Small intestine (tissue), 7 donors: ENCODE results near the gene MPP3. TPM values are rescaled to one million over a fixed set of nuclear protein-coding genes. Genes with fewer than 3 reads are reported as not detected.
A peak's percentile ranks its signal among the peaks of the same experiment; 100 is the strongest.
"Not testable (repeated sequence)": the region's sequence is repeated elsewhere in the genome, so short reads cannot be mapped to it uniquely, and the experiment has no call there.

Experiments used
- DNase-seq, 2 donors: peaks; one replicate each; pipeline versions ENCODE4 v3.0.0 to v3.0.0-alpha.2; 2013
- FAIRE-seq: peaks from 2 replicates; lab custom pipeline; 2012; peaks lifted over from hg19 to GRCh38; lab: Jason Lieb, UNC
- H3K27ac ChIP-seq, 3 donors: one replicate each; pipeline ENCODE4 v1.5.1; 2013; ENCODE audit warnings: low read length in 2 of 3, mild to moderate bottlenecking in 2 of 3, control low read depth in 1 of 3, inconsistent platforms in 1 of 3, low read depth in 1 of 3, moderate library complexity in 1 of 3
- H3K27me3 ChIP-seq, 3 donors: one replicate each; pipeline ENCODE4 v1.6.1; 2013; ENCODE audit warnings: low read length in 3 of 3, inconsistent platforms in 1 of 3; ENCODE audit not compliant: control insufficient read depth in 3 of 3, insufficient read depth in 3 of 3
- H3K36me3 ChIP-seq, 3 donors: one replicate each; pipeline ENCODE4 v1.6.1; 2013; ENCODE audit warnings: low read length in 3 of 3, inconsistent platforms in 1 of 3, low read depth in 1 of 3, mild to moderate bottlenecking in 1 of 3, moderate library complexity in 1 of 3; ENCODE audit not compliant: control insufficient read depth in 3 of 3, insufficient read depth in 2 of 3
- H3K4me1 ChIP-seq, 3 donors: one replicate each; pipeline ENCODE4 v1.6.1; 2013; ENCODE audit warnings: low read length in 2 of 3, inconsistent platforms in 1 of 3, low read depth in 1 of 3, mild to moderate bottlenecking in 1 of 3, moderate library complexity in 1 of 3; ENCODE audit not compliant: control insufficient read depth in 3 of 3, insufficient read depth in 2 of 3
- H3K4me3 ChIP-seq, 3 donors: one replicate each; pipeline ENCODE4 v1.5.1; 2013; ENCODE audit warnings: low read length in 3 of 3, control low read depth in 1 of 3, inconsistent platforms in 1 of 3, low read depth in 1 of 3, mild to moderate bottlenecking in 1 of 3, moderate library complexity in 1 of 3
- H3K9me3 ChIP-seq, 2 donors: one replicate each; pipeline ENCODE4 v1.6.1; 2013; ENCODE audit warnings: low read depth in 1 of 2, low read length in 1 of 2; ENCODE audit not compliant: control insufficient read depth in 2 of 2, insufficient read depth in 1 of 2
- WGBS, 3 donors: extraction: QIAGEN DNeasy Blood & Tissue Kit; methylation state at CpG; one replicate each; pipeline ENCODE4 v1.1.7; 2013; 5-methylcytosine and 5-hydroxymethylcytosine counted together
- polyA plus RNA-seq, 4 donors: library from polyadenylated mRNA; stranded (reverse) in 3 of 4; unstranded in 1 of 4; fragments of 200-250 nt in 3 of 4; fragments of 120-200 nt in 1 of 4; gene quantifications; one replicate each; pipeline versions ENCODE4 v1.2.1 to v1.2.3, GENCODE V29; 2013
- donor health status: healthy with polysubstance abuse.
- donor health status: control.
- donor health status: control.
- donor health status: Bipolar disorder and iron deficiency.
- donor health status: healthy.

Gene MPP3
- polyA plus RNA-seq, 4 donors, result 1.2 to 5.4 (median 2.6) TPM

GRCh38 chr17:43845766-43846165 is 12.8 kb upstream of the MPP3 start:
- H3K27ac ChIP-seq, result no peak overlapping the region
- FAIRE-seq, result no peak

GRCh38 chr17:43844241-43844640 is 11.3 kb upstream of the MPP3 start:
- Histone ChIP-seq H3K36me3 (no peaks in the 10 kb centered on the region), H3K27me3 (peaks cover 0 to 14% (median 0%) of the 10 kb centered on the region in 3 donors), H3K4me3 (no peak overlapping the region), H3K27ac (no peak overlapping the region), H3K4me1 (peaks cover 0 to 4% (median 0%) of the 10 kb centered on the region in 3 donors), H3K9me3 (no peaks in the 10 kb centered on the region)
- WGBS, 3 donors, result 73 to 85% (median 80%) methylated on average over 5 of the region's 5 CpGs
- no peak for FAIRE-seq
- DNase-seq, result no peak

More at GRCh38 chr17:43845766-43846165, 12.8 kb upstream of the MPP3 start:
- H3K9me3 ChIP-seq, result no peaks in the 10 kb centered on the region
- H3K4me1 ChIP-seq, result no peaks in the 10 kb centered on the region
- H3K36me3 ChIP-seq, result no peaks in the 10 kb centered on the region
- H3K4me3 ChIP-seq, result no peak overlapping the region
- peaks cover 0 to 14% (median 0%) of the 10 kb centered on the region in 3 donors for H3K27me3 ChIP-seq
- 58 to 66% (median 65%) methylated on average over 4 of the region's 4 CpGs for WGBS, 3 donors
- no peak for DNase-seq

- H3K9me3 ChIP-seq, result no peaks in the 10 kb centered on the region
- H3K4me1 ChIP-seq, result peaks cover 0 to 4% (median 0%) of the 10 kb centered on the region in 3 donors
- no peak overlapping the region for H3K4me3 ChIP-seq
- FAIRE-seq, result no peak
- no peaks in the 10 kb centered on the region for H3K36me3 ChIP-seq
- 62 to 84% (median 77%) methylated on average over 7 of the region's 7 CpGs for WGBS, 3 donors
- peaks cover 0 to 6% (median 0%) of the 10 kb centered on the region in 3 donors for H3K27me3 ChIP-seq
- DNase-seq, result no peak
- no peak overlapping the region for H3K27ac ChIP-seq
Observed at GRCh38 chr17:43842975-43843325, 10.0 kb upstream of the MPP3 start.

GRCh38 chr17:43842091-43842974 is 9.4 kb upstream of the MPP3 start:
- not testable (repeated sequence) for H3K9me3 ChIP-seq, H3K36me3 ChIP-seq, H3K4me1 ChIP-seq, FAIRE-seq, DNase-seq, H3K4me3 ChIP-seq, H3K27ac ChIP-seq, H3K27me3 ChIP-seq
- 78 to 84% (median 81%) methylated on average over 22 to 54 of the region's 54 CpGs for WGBS, 3 donors

- no peak overlapping the region for H3K27ac ChIP-seq
Observed at GRCh38 chr17:43841282-43841681, 8.3 kb upstream of the MPP3 start.

GRCh38 chr17:43840814-43841213 is 7.9 kb upstream of the MPP3 start:
- Histone ChIP-seq H3K9me3 (no peaks in the 10 kb centered on the region), H3K27ac (no peak overlapping the region), H3K4me3 (no peak overlapping the region), H3K4me1 (peaks cover 0 to 4% (median 0%) of the 10 kb centered on the region in 3 donors), H3K27me3 (no peaks in the 10 kb centered on the region), H3K36me3 (no peaks in the 10 kb centered on the region)
- 66 to 81% (median 78%) methylated on average over 4 of the region's 4 CpGs for WGBS, 3 donors
- no peak for FAIRE-seq
- no peak for DNase-seq

More at GRCh38 chr17:43841282-43841681, 8.3 kb upstream of the MPP3 start:
- 62 to 64% (median 62%) methylated on average over 4 of the region's 4 CpGs for WGBS, 3 donors
- H3K4me3 ChIP-seq, result no peak overlapping the region
- H3K4me1 ChIP-seq, result peaks cover 0 to 4% (median 0%) of the 10 kb centered on the region in 3 donors
- no peaks in the 10 kb centered on the region for H3K9me3 ChIP-seq
- no peaks in the 10 kb centered on the region for H3K36me3 ChIP-seq
- FAIRE-seq (no peak), DNase-seq (no peak)
- no peaks in the 10 kb centered on the region for H3K27me3 ChIP-seq

- Histone ChIP-seq H3K9me3 (no peaks in the 10 kb centered on the region), H3K27me3 (no peaks in the 10 kb centered on the region), H3K27ac (peak overlapping the region in 1 of 3 donors; percentile 76), H3K4me3 (no peak overlapping the region), H3K36me3 (no peaks in the 10 kb centered on the region), H3K4me1 (peaks cover 0 to 4% (median 0%) of the 10 kb centered on the region in 3 donors)
- FAIRE-seq (no peak), DNase-seq (peak; percentile 46 to 90)
- 12 to 39% (median 13%) methylated on average over 7 of the region's 7 CpGs for WGBS, 3 donors
Observed at GRCh38 chr17:43839670-43840108, 6.7 kb upstream of the MPP3 start.

GRCh38 chr17:43834106-43834505 is 1.2 kb upstream of the MPP3 start:
- DNase-seq, result no peak
- WGBS, 3 donors, result 54 to 64% (median 61%) methylated on average over 2 of the region's 2 CpGs
- no peaks in the 10 kb centered on the region for H3K9me3 ChIP-seq

More at GRCh38 chr17:43834106-43834505, 1.2 kb upstream of the MPP3 start:
- Histone ChIP-seq H3K27ac (no peak overlapping the region), H3K36me3 (peaks cover 0 to 5% (median 0%) of the 10 kb centered on the region in 3 donors), H3K27me3 (peaks cover 0 to 19% (median 0%) of the 10 kb centered on the region in 3 donors), H3K4me3 (no peak overlapping the region), H3K4me1 (peaks cover 0 to 11% (median 3%) of the 10 kb centered on the region in 3 donors)
- no peak for FAIRE-seq
